Measurements from ENCODE around the gene MACROH2A1.
A peak's percentile ranks its signal among the peaks of the same experiment; 100 is the strongest.

Gene MACROH2A1

GRCh38 chr5:135355169-135355568 lies 43.9 kb downstream of the MACROH2A1 start:
- no peak for DNase-seq (ENCODE audit: low spot score)

GRCh38 chr5:135353952-135354721 lies 44.9 kb downstream of the MACROH2A1 start:
- DNase-seq (ENCODE audit: low spot score) = peak; percentile 22

GRCh38 chr5:135350536-135350935 lies 48.5 kb downstream of the MACROH2A1 start:
- DNase-seq (ENCODE audit: low spot score) = no peak

GRCh38 chr5:135349886-135350285 lies 49.1 kb downstream of the MACROH2A1 start:
- DNase-seq (ENCODE audit: low spot score) = no peak

GRCh38 chr5:135349451-135349850 lies 49.6 kb downstream of the MACROH2A1 start:
- no peak for DNase-seq (ENCODE audit: low spot score)

GRCh38 chr5:135348918-135349317 lies 50.1 kb downstream of the MACROH2A1 start:
- DNase-seq (ENCODE audit: low spot score) = no peak

- no peak for DNase-seq (ENCODE audit: low spot score)
These were observed 51.6 kb downstream of the MACROH2A1 start for GRCh38 chr5:135347392-135347791.

GRCh38 chr5:135345956-135346731 lies 52.9 kb downstream of the MACROH2A1 start:
- DNase-seq (ENCODE audit: low spot score) = no peak

GRCh38 chr5:135344349-135344748 lies 54.7 kb downstream of the MACROH2A1 start:
- no peak for DNase-seq (ENCODE audit: low spot score)

GRCh38 chr5:135343413-135343812 lies 55.6 kb downstream of the MACROH2A1 start:
- DNase-seq (ENCODE audit: low spot score) = no peak

- DNase-seq (ENCODE audit: low spot score) = no peak
These were observed 56.5 kb downstream of the MACROH2A1 start for GRCh38 chr5:135342551-135342875.

- no peak for DNase-seq (ENCODE audit: low spot score)
These were observed 57.1 kb downstream of the MACROH2A1 start for GRCh38 chr5:135341696-135342550.

GRCh38 chr5:135341016-135341666 lies 57.9 kb downstream of the MACROH2A1 start:
- DNase-seq (ENCODE audit: low spot score) = no peak

- DNase-seq (ENCODE audit: low spot score) = no peak
These were observed 58.5 kb downstream of the MACROH2A1 start for GRCh38 chr5:135340568-135340967.

GRCh38 chr5:135339623-135340022 lies 59.4 kb downstream of the MACROH2A1 start:
- DNase-seq (ENCODE audit: low spot score) = no peak

GRCh38 chr5:135339189-135339588 lies 59.8 kb downstream of the MACROH2A1 start:
- DNase-seq (ENCODE audit: low spot score) = no peak

GRCh38 chr5:135337064-135337463 lies 62.0 kb downstream of the MACROH2A1 start:
- peak; percentile 7 for DNase-seq (ENCODE audit: low spot score)

- no peak for DNase-seq (ENCODE audit: low spot score)
These were observed 63.8 kb downstream of the MACROH2A1 start for GRCh38 chr5:135335031-135335828.

- DNase-seq (ENCODE audit: low spot score) = no peak
These were observed 65.1 kb downstream of the MACROH2A1 start for GRCh38 chr5:135333732-135334515.

GRCh38 chr5:135332519-135333150 lies 66.4 kb downstream of the MACROH2A1 start:
- DNase-seq (ENCODE audit: low spot score) = peak; percentile 37

Measured in globus pallidus (tissue), 1 donor.